Inferior parietal cortex (tissue), 1 donor: ENCODE results near the gene PLA2G2C.

Experiments used
- DNase-seq: peaks from one replicate; pipeline ENCODE4 v3.0.0-alpha.2; 2016; ENCODE audit errors: extremely low spot score

Gene PLA2G2C

DNA sequence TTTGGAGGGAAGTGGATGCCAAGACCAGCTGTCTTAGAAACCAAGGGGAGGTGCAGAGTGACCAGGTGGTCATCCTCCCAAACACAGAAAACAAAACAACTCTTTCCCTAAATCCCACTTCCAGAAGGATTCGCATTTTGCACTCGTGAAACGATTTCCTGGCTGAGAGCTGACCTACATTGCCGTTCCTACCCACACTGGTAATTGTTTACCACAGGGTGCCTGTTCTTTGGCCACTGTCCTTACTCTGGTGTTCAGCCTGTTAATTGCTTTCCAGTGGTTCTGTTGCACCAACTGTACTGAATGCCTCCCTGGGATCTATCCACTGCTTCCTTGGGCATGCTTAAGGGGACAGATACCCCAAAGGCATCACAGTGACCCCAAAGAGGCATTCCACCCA is 23.2 kb upstream of the PLA2G2C start:
- DNase-seq = no peak

- DNase-seq = no peak
Measured at GRCh38 chr1:20207546-20207945, 21.2 kb upstream of the PLA2G2C start.

DNA sequence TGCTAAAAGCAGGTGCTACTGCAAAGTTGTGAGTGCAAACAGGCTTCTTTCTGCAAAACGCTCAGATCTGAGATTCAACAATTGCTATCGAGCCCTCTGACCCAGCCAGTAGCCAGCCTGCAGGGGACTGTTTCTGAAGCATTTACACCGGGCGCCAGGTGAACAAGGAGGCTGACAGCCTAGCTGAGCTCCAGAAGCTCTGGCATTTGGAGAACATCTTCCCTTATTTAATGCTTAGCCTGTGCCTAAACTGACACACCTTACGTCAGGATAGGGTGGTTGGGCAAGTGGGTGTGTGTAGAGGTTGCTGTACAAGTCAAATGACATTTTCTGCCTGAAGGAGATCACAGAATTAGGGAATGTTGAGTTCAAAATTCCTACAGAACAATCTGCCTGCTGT is 15.8 kb upstream of the PLA2G2C start:
- DNase-seq = no peak

DNA sequence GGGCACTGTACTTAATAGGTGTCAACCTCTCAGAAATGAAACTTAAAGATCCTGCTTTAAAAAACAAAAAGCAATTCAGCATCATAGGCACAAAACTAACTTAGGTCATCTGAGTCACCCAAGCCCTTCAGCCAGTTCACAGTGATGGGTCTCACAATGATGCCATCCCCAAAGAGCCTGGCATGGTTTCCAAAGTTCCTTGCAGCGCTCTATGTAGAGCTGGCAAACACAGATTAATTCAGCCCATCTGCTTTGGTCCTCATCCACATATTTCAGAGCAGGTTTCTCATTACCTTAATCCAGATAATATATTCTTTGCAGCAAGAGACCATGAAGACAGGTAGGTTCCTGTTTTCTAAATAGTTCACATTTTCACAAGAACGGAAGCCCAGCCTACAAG is 14.6 kb upstream of the PLA2G2C start:
- no peak for DNase-seq

- no peak for DNase-seq
Measured at GRCh38 chr1:20199840-20200239, 13.5 kb upstream of the PLA2G2C start.

DNA sequence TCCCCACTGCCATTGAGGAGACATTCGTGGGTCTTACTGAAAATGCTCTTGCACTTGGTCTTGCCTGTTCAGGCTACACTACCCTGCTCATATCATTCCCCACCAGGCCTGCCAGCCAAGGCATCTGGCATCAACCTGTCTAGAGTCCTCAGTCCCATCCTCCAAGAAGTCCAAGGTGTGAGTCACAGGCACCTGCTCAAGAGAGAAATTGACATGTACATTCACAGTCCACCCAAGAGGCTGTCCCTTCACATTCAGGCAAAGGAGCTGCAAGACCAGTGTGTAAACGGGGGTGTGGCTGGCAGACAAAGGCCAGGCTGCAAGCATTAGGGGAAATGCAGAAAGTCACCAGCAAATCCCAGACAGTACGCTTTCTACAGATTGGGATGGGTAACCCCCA is 13.1 kb upstream of the PLA2G2C start:
- no peak for DNase-seq

DNA sequence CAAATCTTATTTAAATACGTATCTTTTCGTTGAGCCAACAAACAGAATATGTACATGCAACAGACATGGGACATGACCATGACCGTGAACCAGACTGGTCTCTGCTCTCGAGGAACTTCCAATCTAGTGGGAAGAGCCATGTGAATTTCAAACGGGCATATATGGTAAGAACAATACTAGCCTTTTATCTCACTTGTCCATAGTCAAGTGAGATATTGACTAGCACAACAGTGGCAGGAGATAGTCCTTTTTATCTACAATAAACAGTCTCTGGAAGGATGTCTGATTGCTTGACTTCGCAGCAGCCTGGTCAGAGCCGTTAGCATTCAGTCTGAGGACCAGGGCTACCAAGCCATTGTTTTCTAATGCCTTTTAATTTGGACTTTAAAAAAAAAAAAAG is 12.6 kb upstream of the PLA2G2C start:
- no peak for DNase-seq

DNA sequence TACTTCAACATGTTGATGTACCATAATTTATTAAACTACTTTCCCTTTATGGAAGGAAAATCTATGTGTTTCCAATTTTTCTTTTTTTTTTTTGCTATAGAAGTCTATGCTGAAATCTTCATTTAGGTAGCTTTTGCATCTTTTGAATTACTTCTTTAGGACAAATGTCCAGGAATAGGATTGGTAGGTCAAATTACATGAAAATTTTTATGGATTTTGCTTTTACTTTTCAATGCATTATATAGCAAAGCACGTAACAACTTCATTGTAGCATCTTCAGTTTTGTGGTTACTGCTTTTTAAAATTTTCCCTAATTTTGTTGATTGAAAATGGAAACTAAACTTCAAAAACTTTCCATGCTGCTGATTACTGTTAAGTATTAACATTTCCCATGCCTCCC is 12.0 kb upstream of the PLA2G2C start:
- no peak for DNase-seq

- DNase-seq = no peak
Measured at GRCh38 chr1:20197329-20197791, 11.0 kb upstream of the PLA2G2C start.

DNA sequence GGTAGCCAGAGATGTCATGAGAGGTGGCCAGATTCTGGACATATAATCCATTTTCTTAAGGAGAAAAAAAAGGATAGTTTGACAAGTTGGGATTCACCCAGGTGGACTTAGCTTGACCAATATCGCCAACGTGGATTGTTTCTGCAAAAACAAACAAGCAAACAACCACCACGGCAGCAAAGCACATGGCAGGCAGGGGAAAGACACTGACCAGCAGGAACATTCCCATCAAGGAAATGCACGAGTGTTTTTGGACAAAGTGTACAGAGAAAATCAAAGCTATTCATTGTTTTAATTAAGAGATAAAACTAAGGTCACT is 9.1 kb upstream of the PLA2G2C start:
- no peak for DNase-seq

DNA sequence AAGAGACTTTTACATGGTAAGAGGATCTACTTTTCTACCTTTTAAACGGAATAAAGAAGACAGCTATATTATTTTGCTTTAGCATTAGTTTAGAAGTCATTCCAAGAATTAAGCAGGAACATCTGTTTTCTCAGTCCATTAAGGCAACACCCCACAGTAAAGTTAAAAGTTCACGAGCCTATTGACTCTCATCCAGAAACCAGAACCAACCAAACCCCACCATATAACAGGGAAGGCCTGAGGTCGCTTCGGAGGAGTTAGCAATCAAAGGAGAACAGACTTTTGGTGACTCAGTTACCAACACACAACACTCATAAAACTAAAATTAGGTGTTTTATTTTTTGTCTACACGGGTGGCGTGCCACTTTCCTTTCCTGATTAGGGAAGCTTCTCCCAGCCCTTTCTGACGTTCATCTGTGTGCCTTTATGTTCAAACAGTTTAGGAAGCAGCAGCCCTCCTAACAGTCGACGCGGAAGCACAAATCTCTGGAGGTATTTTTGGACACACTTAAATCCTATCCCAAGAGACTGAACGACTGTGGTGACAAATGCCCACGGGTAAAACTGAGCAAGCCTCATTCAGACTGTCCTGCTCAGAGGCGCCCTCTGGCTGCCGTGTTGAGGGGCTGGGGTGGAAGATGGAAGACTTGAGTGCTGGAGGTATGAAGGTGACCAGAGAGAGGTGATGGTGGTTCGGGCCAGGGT is 8.6 kb upstream of the PLA2G2C start:
- peak; percentile 73 for DNase-seq

GRCh38 chr1:20194224-20194623 is 7.9 kb upstream of the PLA2G2C start:
- peak; percentile 44 for DNase-seq

GRCh38 chr1:20192871-20193411 is 6.6 kb upstream of the PLA2G2C start:
- no peak for DNase-seq

GRCh38 chr1:20192364-20192763 is 6.0 kb upstream of the PLA2G2C start:
- peak; percentile 18 for DNase-seq

DNA sequence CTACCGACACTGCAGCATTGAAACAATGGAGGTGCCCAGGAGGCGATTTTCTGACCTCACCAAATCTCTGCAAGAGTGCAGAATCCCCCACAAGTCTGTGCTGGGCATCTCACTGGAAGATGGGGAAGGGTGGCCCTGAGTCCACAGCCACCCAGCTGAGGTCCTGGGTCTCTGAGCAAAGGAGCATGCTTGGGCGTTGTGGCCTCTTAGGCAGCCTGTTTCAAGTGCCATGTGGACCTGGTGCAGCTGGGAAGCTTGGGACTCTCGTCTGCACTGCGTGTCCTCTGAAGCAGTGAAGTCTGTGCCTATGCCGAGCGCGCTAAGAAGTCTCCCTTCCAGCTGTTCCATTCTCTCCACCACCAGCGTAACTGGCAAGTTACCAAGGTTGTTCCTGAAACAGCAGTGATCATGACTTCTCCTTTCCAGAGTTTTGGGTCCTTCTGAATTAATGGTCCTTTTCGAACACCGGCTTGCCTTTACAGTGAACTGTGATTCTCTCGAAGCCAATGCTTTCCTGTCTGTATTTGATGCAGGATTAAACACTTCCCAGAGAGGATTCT is 5.0 kb upstream of the PLA2G2C start:
- no peak for DNase-seq

GRCh38 chr1:20190256-20191160 is 4.2 kb upstream of the PLA2G2C start:
- DNase-seq = no peak

GRCh38 chr1:20189664-20190063 is 3.3 kb upstream of the PLA2G2C start:
- no peak for DNase-seq

DNA sequence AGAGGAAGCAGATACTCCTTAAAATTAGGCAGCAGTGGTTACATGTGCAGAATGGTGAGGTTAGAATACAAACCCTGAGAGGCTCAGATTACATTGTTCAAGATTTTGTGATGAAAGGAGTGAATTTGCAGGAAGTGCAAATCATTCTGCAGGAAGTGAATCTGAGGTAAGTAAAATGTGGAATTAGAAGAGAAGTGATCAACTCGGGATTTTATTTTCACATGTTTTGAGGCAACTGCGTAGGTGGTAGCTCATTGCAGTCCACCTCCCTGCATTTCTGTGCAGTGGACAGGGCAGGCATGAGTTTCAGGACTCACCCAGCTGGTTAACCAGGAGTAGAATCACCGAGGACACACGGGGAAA is 2.1 kb upstream of the PLA2G2C start:
- no peak for DNase-seq

GRCh38 chr1:20187813-20188454 is 1.6 kb upstream of the PLA2G2C start:
- no peak for DNase-seq

- peak; percentile 65 for DNase-seq
Measured at GRCh38 chr1:20187103-20187812, 940 bp upstream of the PLA2G2C start.

GRCh38 chr1:20184997-20185833 is 1.1 kb downstream of the PLA2G2C start:
- no peak for DNase-seq
